Subcutaneous abdominal adipose tissue (tissue), 5 donors: ENCODE measurements around the gene LDB2.

Experiments used
- H3K27ac ChIP-seq: one replicate; pipeline ENCODE4 v1.7.0; 2013; ENCODE audit warnings: low read depth, mild to moderate bottlenecking, inconsistent platforms, low read length, moderate library complexity
- H3K27me3 ChIP-seq, 5 donors: one replicate each; pipeline ENCODE4 v1.7.0; 2013; ENCODE audit warnings: low read length in 5 of 5, inconsistent platforms in 1 of 5; ENCODE audit not compliant: control insufficient read depth in 5 of 5, insufficient read depth in 4 of 5
- H3K36me3 ChIP-seq, 5 donors: one replicate each; pipeline ENCODE4 v1.7.0; 2013; ENCODE audit warnings: low read length in 5 of 5; ENCODE audit not compliant: control insufficient read depth in 5 of 5, insufficient read depth in 5 of 5
- H3K4me1 ChIP-seq, 5 donors: one replicate each; pipeline ENCODE4 v1.7.0; 2013; ENCODE audit warnings: low read length in 5 of 5, mild to moderate bottlenecking in 3 of 5, moderate library complexity in 1 of 5; ENCODE audit not compliant: control insufficient read depth in 5 of 5, insufficient read depth in 5 of 5
- H3K4me3 ChIP-seq, 5 donors: one replicate each; pipeline ENCODE4 v1.7.0; 2013; ENCODE audit warnings: low read length in 5 of 5, low read depth in 1 of 5
- H3K9ac ChIP-seq, 5 donors: one replicate each; pipeline ENCODE4 v1.7.0; 2013; ENCODE audit warnings: low read length in 5 of 5, mild to moderate bottlenecking in 4 of 5, moderate library complexity in 3 of 5
- H3K9me3 ChIP-seq, 5 donors: one replicate each; pipeline ENCODE4 v1.7.0; 2013; ENCODE audit warnings: low read length in 5 of 5; ENCODE audit not compliant: control insufficient read depth in 5 of 5
- donor health status: healthy.
- donor health status: healthy.
- donor health status: healthy.
- donor health status: healthy.
- donor health status: healthy.

LDB2 gene

DNA sequence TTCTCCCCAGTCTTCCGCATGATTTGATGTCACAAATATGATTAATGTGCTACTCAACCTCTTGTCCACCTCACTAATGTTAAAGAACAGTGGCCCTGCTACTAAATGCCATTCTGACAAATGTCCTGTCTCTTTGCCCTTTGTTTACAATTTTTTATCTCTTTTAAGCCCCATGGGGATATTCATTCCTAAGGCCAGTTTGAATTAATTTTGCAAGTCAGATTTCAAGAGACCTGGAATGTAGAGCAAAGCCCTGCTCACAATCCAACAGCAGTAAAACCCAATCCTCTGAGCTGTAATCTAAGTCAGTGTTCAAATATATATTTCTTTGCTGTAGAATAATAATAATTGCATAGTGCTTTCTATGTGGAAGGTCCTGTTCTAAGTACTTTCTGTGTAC is 81.2 kb downstream of the LDB2 start:
- Histone ChIP-seq H3K27me3 (no peaks in the 10 kb centered on the region), H3K27ac (no peak overlapping the region), H3K4me3 (no peak overlapping the region), H3K36me3 (peaks cover 0 to 3% (median 0%) of the 10 kb centered on the region in 5 donors), H3K9ac (no peak overlapping the region), H3K9me3 (no peaks in the 10 kb centered on the region), H3K4me1 (peaks cover 0 to 18% (median 7%) of the 10 kb centered on the region in 5 donors)

DNA sequence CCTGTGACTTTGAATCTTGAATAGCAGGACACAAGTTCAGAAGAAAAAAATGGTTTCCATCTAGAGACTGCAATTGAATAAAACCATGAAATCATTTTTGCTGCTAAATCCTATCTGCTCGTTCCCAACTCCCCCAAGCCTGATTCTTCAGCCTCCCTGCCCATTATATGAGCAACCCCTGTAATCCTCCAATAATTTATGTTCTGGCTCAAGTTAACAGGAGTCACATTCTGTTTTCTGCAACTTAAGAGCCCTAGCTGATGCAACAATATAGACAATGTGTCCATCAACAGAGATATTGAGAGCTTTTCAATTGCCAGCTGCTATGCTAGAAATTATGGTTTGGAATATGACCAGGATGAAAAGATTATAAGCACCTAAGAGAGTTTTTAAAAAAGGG is 84.1 kb downstream of the LDB2 start:
- no peaks in the 10 kb centered on the region for H3K27me3 ChIP-seq
- no peak overlapping the region for H3K9ac ChIP-seq
- H3K9me3 ChIP-seq, result peaks cover 0 to 2% (median 0%) of the 10 kb centered on the region in 5 donors
- H3K27ac ChIP-seq, result no peak overlapping the region
- H3K4me3 ChIP-seq, result no peak overlapping the region
- H3K36me3 ChIP-seq, result peaks cover 0 to 3% (median 0%) of the 10 kb centered on the region in 5 donors
- peaks cover 0 to 21% (median 6%) of the 10 kb centered on the region in 5 donors for H3K4me1 ChIP-seq

- no peak overlapping the region for H3K4me3 ChIP-seq
- H3K27me3 ChIP-seq, result no peaks in the 10 kb centered on the region
- peaks cover 0 to 3% (median 0%) of the 10 kb centered on the region in 5 donors for H3K36me3 ChIP-seq
- peaks cover 0 to 10% (median under 1%) of the 10 kb centered on the region in 5 donors for H3K4me1 ChIP-seq
- H3K9ac ChIP-seq, result no peak overlapping the region
- H3K9me3 ChIP-seq, result peaks cover 0 to 10% (median 0%) of the 10 kb centered on the region in 5 donors
- peak overlapping the region; percentile 4 for H3K27ac ChIP-seq
Measured at GRCh38 chr4:16812041-16812440, 86.4 kb downstream of the LDB2 start.

GRCh38 chr4:16809943-16810342 is 88.5 kb downstream of the LDB2 start:
- H3K4me3 ChIP-seq, result no peak overlapping the region
- H3K36me3 ChIP-seq, result peaks cover 0 to 5% (median 0%) of the 10 kb centered on the region in 5 donors
- no peak overlapping the region for H3K27ac ChIP-seq
- H3K9ac ChIP-seq, result no peak overlapping the region
- peaks cover 0 to 9% (median 0%) of the 10 kb centered on the region in 5 donors for H3K4me1 ChIP-seq
- no peaks in the 10 kb centered on the region for H3K27me3 ChIP-seq
- H3K9me3 ChIP-seq, result peaks cover 0 to 10% (median 3%) of the 10 kb centered on the region in 5 donors

DNA sequence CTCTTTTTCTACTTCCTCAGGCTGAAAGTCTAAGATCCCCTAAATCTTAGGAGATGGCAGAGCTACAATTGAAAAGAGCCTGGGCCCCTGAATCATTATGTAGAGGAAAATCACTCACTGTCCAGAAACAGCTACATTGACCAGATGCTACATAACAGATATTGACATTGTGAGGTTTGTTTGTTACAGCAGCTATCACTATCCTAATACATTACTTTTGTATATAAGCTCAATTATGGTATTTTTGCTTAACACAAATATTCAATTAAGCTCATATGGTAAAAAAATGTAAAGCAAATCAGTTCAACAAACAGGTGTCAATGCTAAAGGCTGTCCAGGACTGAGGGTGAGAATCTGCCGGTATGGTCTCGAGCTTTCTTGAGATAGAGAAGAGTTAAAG is 89.4 kb downstream of the LDB2 start:
- peaks cover 0 to 9% (median 0%) of the 10 kb centered on the region in 5 donors for H3K4me1 ChIP-seq
- H3K4me3 ChIP-seq, result no peak overlapping the region
- H3K27me3 ChIP-seq, result no peaks in the 10 kb centered on the region

DNA sequence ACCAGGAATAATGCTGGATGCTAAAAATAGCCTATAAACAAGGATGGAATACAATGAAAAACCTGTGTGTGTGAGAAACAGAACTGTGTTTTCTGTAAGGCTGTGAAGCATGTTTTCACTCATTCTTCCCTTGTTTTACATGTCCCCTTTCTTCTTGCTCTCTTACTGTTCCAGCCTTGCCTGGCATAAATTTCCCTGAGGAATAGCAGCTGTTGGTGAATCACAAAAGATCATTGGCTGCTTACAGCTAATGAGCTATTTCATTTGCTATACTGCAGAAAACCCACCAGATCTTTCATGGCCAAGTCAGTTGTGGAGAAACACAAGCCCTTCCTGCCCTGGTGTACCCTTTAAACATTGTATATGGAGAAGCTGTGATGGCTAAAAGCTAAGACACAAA is 91.1 kb downstream of the LDB2 start:
- Histone ChIP-seq H3K9me3 (peaks cover 0 to 10% (median 3%) of the 10 kb centered on the region in 5 donors), H3K27me3 (no peaks in the 10 kb centered on the region), H3K9ac (no peak overlapping the region), H3K4me1 (peaks cover 0 to 10% (median 0%) of the 10 kb centered on the region in 5 donors), H3K4me3 (no peak overlapping the region), H3K36me3 (peaks cover 0 to 5% (median 0%) of the 10 kb centered on the region in 5 donors), H3K27ac (no peak overlapping the region)

More for the DNA sequence above, 89.4 kb downstream of the LDB2 start:
- H3K9ac ChIP-seq, result no peak overlapping the region
- no peak overlapping the region for H3K27ac ChIP-seq
- H3K36me3 ChIP-seq, result peaks cover 0 to 5% (median 0%) of the 10 kb centered on the region in 5 donors
- H3K9me3 ChIP-seq, result peaks cover 0 to 10% (median 3%) of the 10 kb centered on the region in 5 donors

- H3K4me3 ChIP-seq, result no peak overlapping the region
- no peak overlapping the region for H3K27ac ChIP-seq
- H3K9ac ChIP-seq, result no peak overlapping the region
- peaks cover 0 to 10% (median 3%) of the 10 kb centered on the region in 5 donors for H3K9me3 ChIP-seq
- H3K4me1 ChIP-seq, result peaks cover 0 to 5% (median 0%) of the 10 kb centered on the region in 5 donors
- H3K27me3 ChIP-seq, result no peaks in the 10 kb centered on the region
- H3K36me3 ChIP-seq, result peaks cover 0 to 2% (median 0%) of the 10 kb centered on the region in 5 donors
Measured at GRCh38 chr4:16804581-16804980, 93.9 kb downstream of the LDB2 start.

DNA sequence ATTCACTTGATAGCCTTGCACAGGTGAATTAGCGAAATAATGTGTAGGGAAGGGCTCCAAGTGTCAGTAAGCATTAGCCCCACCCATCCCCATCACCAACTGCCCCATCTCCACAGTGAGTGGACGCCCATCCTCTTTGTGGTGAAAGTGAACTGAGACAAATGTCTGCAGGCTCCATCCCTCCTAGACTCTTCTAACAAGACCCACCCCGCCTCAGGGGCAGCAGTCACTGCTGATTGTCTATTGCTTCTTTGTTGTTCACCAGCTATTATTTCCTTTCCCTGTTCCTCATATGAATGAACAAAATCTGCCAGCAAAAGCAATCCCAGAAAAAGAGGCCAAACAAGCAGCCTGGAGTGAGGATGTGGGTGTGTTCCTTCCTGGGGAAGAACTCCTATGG is 96.4 kb downstream of the LDB2 start:
- Histone ChIP-seq H3K9ac (no peak overlapping the region), H3K36me3 (peaks cover 0 to 2% (median 0%) of the 10 kb centered on the region in 5 donors), H3K27me3 (no peaks in the 10 kb centered on the region), H3K9me3 (peaks cover 0 to 4% (median 0%) of the 10 kb centered on the region in 5 donors), H3K27ac (no peak overlapping the region), H3K4me3 (no peak overlapping the region), H3K4me1 (peaks cover 0 to 5% (median 0%) of the 10 kb centered on the region in 5 donors)

DNA sequence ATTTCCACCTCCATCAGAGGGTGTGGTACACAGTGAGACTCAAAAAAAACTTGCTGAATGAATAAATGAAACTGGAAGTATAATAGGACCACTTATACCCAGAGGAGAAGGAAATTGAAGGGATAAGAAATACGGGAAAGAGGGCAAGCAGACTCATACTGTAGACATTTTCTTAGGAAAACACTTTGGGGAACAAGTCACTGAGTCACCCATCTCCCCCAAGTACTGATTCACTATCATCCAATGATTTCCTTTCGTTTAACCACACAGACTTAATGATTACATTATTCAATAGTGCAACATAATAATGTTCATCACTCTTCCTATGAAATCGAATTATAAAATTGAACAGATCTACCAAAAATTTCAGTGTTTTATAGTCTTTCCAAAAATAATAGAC is 97.1 kb downstream of the LDB2 start:
- no peak overlapping the region for H3K27ac ChIP-seq
- H3K4me3 ChIP-seq, result no peak overlapping the region
- peaks cover 0 to 5% (median 0%) of the 10 kb centered on the region in 5 donors for H3K4me1 ChIP-seq

GRCh38 chr4:16794816-16795445 is 103.5 kb downstream of the LDB2 start:
- no peaks in the 10 kb centered on the region for H3K36me3 ChIP-seq
- H3K4me3 ChIP-seq, result no peak overlapping the region
- peaks cover 0 to 28% (median 4%) of the 10 kb centered on the region in 5 donors for H3K4me1 ChIP-seq
- no peak overlapping the region for H3K27ac ChIP-seq
- H3K9me3 ChIP-seq, result no peaks in the 10 kb centered on the region
- H3K9ac ChIP-seq, result no peak overlapping the region
- no peaks in the 10 kb centered on the region for H3K27me3 ChIP-seq

More for the DNA sequence above, 97.1 kb downstream of the LDB2 start:
- Histone ChIP-seq H3K9me3 (peaks cover 0 to 4% (median 0%) of the 10 kb centered on the region in 5 donors), H3K36me3 (peaks cover 0 to 2% (median 0%) of the 10 kb centered on the region in 5 donors), H3K9ac (no peak overlapping the region), H3K27me3 (no peaks in the 10 kb centered on the region)
